Brain microvascular endothelial cell (primary cell): Measurements from ENCODE around the gene NYAP1.

ENCODE experiments used
- DNase-seq: peaks from one replicate; pipeline ENCODE4 v3.0.0-alpha.2; 2020
- H3K27ac ChIP-seq: fragments of 250-450 bp; sonication (Bioruptor Pico); 2 replicates; pipeline ENCODE4 v1.5.1; 2020; ENCODE audit warnings: mild to moderate bottlenecking, moderate library complexity
- H3K27me3 ChIP-seq: fragments of 250-450 bp; sonication (Bioruptor Pico); replicated peaks from 2 replicates; pipeline ENCODE4 v1.5.1; 2020; ENCODE audit warnings: mild to moderate bottlenecking
- H3K36me3 ChIP-seq: fragments of 250-450 bp; sonication (Bioruptor Pico); replicated peaks from 2 replicates; pipeline ENCODE4 v1.5.1; 2020; ENCODE audit warnings: mild to moderate bottlenecking
- H3K4me3 ChIP-seq: 2 replicates; pipeline ENCODE4 v1.5.1; 2011; ENCODE audit warnings: low read depth, mild to moderate bottlenecking, control low read depth, low read length, moderate library complexity
- in situ Hi-C: cut with HindIII; loops from 2 replicates; pipeline ENCODE4 v1.10.0; 2017; ENCODE audit warnings: low sequenced_read_pairs, low pct_ligation_motif_present
- TF ChIP-seq, protein P1 (sequence below): IDR thresholded peaks from 2 replicates; pipeline ENCODE4 v1.5.1; 2011; ENCODE audit warnings: low read depth, mild to moderate bottlenecking, moderate library complexity, low read length, control low read depth, inconsistent platforms; ENCODE audit errors: missing control alignments

The NYAP1 gene

DNA sequence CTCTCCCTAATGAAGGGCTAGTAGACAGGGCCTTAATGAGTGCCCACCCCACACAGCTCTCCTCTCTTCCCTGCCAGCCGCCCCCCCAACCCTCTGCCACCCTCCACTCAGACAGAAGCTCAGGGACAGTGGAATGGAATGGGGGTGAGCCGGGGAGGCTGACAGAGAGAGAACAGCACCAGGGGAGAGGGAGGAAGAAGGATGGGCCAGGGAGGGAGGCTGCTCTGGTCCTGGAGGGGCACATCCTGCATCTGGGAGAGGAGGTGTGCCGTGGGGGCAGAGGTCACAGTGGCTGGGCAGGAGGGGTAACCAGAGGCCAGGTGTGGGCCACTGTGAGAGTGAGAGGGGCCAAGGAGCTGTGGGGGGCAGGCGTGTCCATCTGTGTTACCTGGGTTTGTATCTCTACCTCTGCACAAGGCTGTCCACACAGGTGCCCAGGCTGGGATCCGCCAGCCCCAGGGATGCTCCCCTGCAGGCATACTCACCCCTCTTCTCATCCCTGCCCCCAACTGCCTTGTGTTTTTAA, 2.4 kb downstream of the NYAP1 start:
- in situ Hi-C loops: no loop called here
- TF ChIP-seq, protein P1, sequence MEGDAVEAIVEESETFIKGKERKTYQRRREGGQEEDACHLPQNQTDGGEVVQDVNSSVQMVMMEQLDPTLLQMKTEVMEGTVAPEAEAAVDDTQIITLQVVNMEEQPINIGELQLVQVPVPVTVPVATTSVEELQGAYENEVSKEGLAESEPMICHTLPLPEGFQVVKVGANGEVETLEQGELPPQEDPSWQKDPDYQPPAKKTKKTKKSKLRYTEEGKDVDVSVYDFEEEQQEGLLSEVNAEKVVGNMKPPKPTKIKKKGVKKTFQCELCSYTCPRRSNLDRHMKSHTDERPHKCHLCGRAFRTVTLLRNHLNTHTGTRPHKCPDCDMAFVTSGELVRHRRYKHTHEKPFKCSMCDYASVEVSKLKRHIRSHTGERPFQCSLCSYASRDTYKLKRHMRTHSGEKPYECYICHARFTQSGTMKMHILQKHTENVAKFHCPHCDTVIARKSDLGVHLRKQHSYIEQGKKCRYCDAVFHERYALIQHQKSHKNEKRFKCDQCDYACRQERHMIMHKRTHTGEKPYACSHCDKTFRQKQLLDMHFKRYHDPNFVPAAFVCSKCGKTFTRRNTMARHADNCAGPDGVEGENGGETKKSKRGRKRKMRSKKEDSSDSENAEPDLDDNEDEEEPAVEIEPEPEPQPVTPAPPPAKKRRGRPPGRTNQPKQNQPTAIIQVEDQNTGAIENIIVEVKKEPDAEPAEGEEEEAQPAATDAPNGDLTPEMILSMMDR: no peak
- no peak for DNase-seq
- Histone ChIP-seq H3K27ac (no peak overlapping the region), H3K4me3 (no peak overlapping the region), H3K36me3 (no peaks in the 10 kb centered on the region), H3K27me3 (no peaks in the 10 kb centered on the region)

DNA sequence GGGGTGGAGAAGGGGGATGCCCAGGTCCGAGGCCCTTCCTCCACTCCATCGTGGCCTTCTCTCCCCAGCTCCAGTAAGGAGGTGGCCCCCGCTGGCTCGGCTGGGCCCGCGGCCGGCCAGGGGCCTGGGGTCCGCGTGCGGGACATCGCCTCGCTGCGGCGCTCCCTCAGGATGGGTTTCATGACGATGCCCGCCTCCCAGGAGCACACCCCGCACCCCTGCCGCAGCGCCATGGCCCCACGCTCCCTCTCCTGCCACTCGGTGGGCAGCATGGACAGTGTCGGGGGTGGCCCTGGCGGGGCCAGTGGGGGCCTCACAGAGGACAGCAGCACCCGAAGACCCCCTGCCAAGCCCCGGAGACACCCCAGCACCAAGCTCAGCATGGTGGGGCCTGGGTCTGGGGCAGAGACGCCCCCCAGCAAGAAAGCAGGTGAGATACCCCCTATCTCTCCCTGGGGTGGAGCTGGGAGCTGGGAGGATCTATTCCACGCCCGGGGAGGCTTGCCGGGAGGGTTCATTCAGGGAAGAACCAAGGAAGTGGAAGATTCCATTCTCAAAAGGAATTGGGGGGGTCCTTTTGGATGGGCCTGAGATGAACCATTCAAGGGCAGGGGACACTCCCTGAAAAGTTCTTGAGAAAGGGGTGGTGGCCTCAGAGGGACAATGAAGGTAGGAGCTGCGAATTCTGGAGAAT, 3.2 kb downstream of the NYAP1 start:
- Histone ChIP-seq H3K27ac (no peak overlapping the region), H3K4me3 (no peak overlapping the region), H3K36me3 (no peaks in the 10 kb centered on the region), H3K27me3 (no peaks in the 10 kb centered on the region)
- TF ChIP-seq, protein P1: no peak
- in situ Hi-C loops: no loop called here
- peak; percentile 15 for DNase-seq

DNA sequence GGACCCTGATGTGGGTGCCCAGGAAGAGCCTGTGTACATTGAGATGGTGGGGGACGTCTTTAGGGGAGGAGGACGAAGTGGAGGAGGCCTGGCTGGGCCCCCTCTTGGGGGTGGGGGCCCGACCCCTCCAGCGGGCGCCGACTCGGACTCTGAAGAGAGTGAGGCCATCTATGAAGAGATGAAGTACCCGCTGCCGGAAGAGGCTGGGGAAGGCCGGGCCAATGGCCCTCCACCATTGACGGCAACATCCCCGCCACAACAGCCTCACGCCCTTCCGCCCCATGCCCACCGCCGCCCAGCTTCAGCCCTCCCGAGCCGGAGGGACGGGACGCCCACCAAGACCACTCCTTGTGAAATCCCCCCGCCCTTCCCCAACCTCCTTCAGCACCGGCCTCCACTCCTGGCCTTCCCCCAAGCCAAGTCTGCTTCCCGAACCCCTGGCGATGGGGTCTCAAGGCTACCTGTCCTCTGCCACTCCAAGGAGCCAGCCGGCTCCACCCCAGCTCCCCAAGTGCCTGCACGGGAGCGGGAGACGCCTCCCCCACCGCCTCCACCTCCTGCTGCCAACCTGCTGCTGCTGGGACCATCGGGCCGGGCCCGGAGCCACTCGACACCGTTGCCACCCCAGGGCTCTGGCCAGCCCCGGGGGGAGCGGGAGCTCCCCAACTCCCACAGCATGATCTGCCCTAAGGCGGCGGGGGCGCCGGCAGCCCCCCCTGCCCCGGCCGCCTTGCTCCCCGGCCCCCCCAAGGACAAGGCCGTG, 4.8 kb downstream of the NYAP1 start:
- Histone ChIP-seq H3K27me3 (no peaks in the 10 kb centered on the region), H3K27ac (no peak overlapping the region), H3K36me3 (no peaks in the 10 kb centered on the region), H3K4me3 (no peak overlapping the region)
- no peak for DNase-seq
- TF ChIP-seq, protein P1: no peak
- in situ Hi-C loops: no loop called here

DNA sequence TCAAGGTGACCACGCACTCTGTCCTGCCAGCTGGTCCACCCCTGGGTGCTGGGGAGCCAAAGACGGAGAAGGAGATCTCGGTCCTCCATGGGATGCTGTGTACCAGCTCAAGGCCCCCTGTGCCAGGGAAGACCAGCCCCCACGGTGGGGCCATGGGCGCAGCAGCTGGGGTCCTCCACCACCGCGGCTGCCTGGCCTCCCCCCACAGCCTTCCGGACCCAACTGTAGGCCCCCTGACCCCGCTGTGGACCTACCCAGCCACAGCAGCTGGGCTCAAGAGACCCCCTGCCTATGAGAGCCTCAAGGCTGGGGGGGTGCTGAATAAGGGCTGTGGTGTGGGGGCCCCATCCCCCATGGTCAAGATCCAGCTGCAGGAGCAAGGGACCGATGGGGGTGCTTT, 5.4 kb downstream of the NYAP1 start:
- H3K36me3 ChIP-seq: no peaks in the 10 kb centered on the region
- no peak overlapping the region for H3K27ac ChIP-seq
- in situ Hi-C loops: no loop called here
- no peaks in the 10 kb centered on the region for H3K27me3 ChIP-seq
- TF ChIP-seq, protein P1: no peak
- H3K4me3 ChIP-seq: no peak overlapping the region
- DNase-seq: no peak

DNA sequence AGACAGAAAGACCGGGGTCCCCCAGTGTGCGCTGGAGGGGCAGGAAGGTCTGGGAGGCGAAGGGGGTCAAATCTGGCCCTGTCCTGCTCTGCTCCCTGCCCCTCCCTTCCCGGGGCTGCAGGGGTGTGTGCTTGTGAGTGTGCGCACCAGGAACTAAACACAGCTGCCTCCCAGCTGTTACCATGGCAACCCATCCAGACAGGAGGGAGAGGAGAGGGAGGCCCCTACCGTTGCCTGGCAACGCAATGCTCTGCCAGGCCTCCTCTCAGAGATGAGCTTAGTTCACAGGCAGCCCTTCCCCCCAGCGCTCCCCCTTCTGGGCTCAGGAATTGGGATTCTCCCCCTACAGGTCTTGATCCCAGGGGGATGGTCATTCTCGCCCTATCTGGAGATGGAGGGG, 6.1 kb downstream of the NYAP1 start:
- H3K4me3 ChIP-seq: no peak overlapping the region
- no peaks in the 10 kb centered on the region for H3K27me3 ChIP-seq
- in situ Hi-C loops: no loop called here
- TF ChIP-seq, protein P1: no peak
- DNase-seq: peak; percentile 92
- H3K36me3 ChIP-seq: no peaks in the 10 kb centered on the region
- no peak overlapping the region for H3K27ac ChIP-seq
